Uterus (tissue), 2 donors: ENCODE measurements around the gene MAML1.

Source experiments
- CTCF ChIP-seq, 4 experiments: fragments of 200-600 bp in 2 of 4; fragments of 450-650 bp in 2 of 4; sonication (generic) in 2 of 4; IDR thresholded peaks; one replicate each; pipeline ENCODE4 v1.5.1; 2016 to 2019; ENCODE audit warnings: antibody characterized with exemption in 4 of 4, mild to moderate bottlenecking in 2 of 4, moderate library complexity in 1 of 4
- POLR2A ChIP-seq, 2 donors: fragments of 450-650 bp; IDR thresholded peaks; one replicate each; pipeline ENCODE4 v1.6.1; 2016; ENCODE audit warnings: antibody characterized with exemption in 2 of 2, mild to moderate bottlenecking in 1 of 2, moderate library complexity in 1 of 2

- TF ChIP-seq POLR2A (IDR thresholded peaks at IDR 0.05) (no peak), CTCF (IDR thresholded peaks at IDR 0.05) (no peak)
Measured at GRCh38 chr5:179764056-179764455, 31.4 kb downstream of the MAML1 start.
